Measurements from ENCODE around the gene FRS2. TPM values are rescaled to one million over a fixed set of nuclear protein-coding genes. Genes with fewer than 3 reads are reported as not detected.
"Not testable (repeated sequence)": the region's sequence is repeated elsewhere in the genome, so short reads cannot be mapped to it uniquely, and the experiment has no call there.

Gene FRS2
- total RNA-seq, 1 experiment from 2014 or later: 23.3 TPM

DNA sequence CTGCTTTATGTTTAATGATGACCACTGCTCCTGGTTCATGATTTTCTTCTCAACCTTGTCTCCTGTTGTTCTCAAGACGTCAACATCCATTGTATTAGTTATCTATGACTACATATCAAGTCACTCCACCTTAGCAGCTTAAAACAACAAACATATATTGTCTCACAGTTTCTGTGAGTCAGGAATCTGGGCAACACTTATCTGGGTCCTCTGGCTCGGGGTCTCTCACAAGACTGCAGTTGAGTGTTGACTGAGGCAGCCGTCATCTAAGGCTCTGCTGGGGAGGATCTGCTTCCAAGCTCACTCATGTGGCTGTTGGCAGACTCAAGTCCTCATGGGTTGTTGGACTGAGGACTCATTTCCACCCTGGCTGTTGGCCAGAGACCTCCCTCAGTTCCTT, 27.3 kb upstream of the FRS2 start:
- Histone ChIP-seq H2AFZ (no peak overlapping the region), H3K4me3 (no peak overlapping the region), H3K4me1 (replicated peaks; ENCODE audit: insufficient read depth) (peaks cover 9% of the 10 kb centered on the region; the same call in 1 of the 2 replicates), H4K20me1 (ENCODE audit: insufficient read depth) (no peaks in the 10 kb centered on the region), H3F3A (ENCODE audit: insufficient read depth, low read depth) (no peaks in the 10 kb centered on the region), H3K9me3 (ENCODE audit: insufficient read depth, low read depth) (no peaks in the 10 kb centered on the region), H3K27ac (no peak overlapping the region), H3K79me2 (ENCODE audit: low read depth) (no peaks in the 10 kb centered on the region), H3K27me3 (ENCODE audit: insufficient read depth, low read depth) (no peaks in the 10 kb centered on the region), H3K4me2 (no peak overlapping the region), H3K36me3 (ENCODE audit: low read depth) (no peaks in the 10 kb centered on the region), H3K9me2 (ENCODE audit: insufficient read depth) (no peaks in the 10 kb centered on the region)
- POLR2A ChIA-PET (ENCODE audit: unreplicated experiment): no interaction called here
- intact Hi-C loops (cut with micrococcal nuclease; ENCODE audit: unreplicated experiment): no loop called here
- BruUV-seq (replicated peaks): no TSS peak
- DNase-seq: no peak
- TF ChIP-seq EZH2 (IDR thresholded peaks at IDR 0.05; ENCODE audit: low read depth): no peak
- TF ChIP-seq, protein P1, sequence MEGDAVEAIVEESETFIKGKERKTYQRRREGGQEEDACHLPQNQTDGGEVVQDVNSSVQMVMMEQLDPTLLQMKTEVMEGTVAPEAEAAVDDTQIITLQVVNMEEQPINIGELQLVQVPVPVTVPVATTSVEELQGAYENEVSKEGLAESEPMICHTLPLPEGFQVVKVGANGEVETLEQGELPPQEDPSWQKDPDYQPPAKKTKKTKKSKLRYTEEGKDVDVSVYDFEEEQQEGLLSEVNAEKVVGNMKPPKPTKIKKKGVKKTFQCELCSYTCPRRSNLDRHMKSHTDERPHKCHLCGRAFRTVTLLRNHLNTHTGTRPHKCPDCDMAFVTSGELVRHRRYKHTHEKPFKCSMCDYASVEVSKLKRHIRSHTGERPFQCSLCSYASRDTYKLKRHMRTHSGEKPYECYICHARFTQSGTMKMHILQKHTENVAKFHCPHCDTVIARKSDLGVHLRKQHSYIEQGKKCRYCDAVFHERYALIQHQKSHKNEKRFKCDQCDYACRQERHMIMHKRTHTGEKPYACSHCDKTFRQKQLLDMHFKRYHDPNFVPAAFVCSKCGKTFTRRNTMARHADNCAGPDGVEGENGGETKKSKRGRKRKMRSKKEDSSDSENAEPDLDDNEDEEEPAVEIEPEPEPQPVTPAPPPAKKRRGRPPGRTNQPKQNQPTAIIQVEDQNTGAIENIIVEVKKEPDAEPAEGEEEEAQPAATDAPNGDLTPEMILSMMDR (conservative IDR thresholded peaks at IDR 0.05): no peak
- CTCF ChIA-PET: interaction anchor here (0.7 kb wide), 1 partner anchor 70 kb away, joined by 3 read pairs; no protein-coding TSS in a partner anchor

DNA sequence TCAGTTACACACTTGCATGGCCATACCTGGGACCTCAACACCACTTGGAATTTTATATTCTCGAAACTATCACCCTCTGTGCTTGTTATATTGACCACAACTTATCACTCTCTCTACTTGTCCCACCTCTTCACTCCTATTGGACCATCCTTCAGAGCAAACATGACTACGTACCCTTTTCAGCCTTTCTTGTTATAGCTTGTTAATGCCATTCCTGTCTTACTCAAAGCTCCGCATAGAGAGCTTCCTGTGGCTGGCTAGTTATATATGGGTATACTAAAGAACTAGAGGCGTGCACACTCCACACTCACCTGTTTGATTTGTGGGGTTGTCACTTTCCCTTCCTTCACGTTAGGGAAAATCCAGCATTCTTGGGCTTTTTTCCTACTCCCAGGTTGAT, 26.3 kb upstream of the FRS2 start:
- no peak for DNase-seq
- Histone ChIP-seq H4K20me1 (ENCODE audit: insufficient read depth) (no peaks in the 10 kb centered on the region), H3K4me2 (no peak overlapping the region), H3K9me3 (ENCODE audit: insufficient read depth, low read depth) (no peaks in the 10 kb centered on the region), H2AFZ (no peak overlapping the region), H3K27ac (no peak overlapping the region), H3K79me2 (ENCODE audit: low read depth) (no peaks in the 10 kb centered on the region), H3K27me3 (ENCODE audit: insufficient read depth, low read depth) (no peaks in the 10 kb centered on the region), H3K4me1 (replicated peaks; ENCODE audit: insufficient read depth) (peaks cover 9% of the 10 kb centered on the region; the same call in 1 of the 2 replicates), H3K4me3 (no peak overlapping the region), H3K36me3 (ENCODE audit: low read depth) (no peaks in the 10 kb centered on the region), H3F3A (ENCODE audit: insufficient read depth, low read depth) (no peaks in the 10 kb centered on the region), H3K9me2 (ENCODE audit: insufficient read depth) (no peaks in the 10 kb centered on the region)
- ChIA-PET CTCF (no interaction called here), POLR2A (ENCODE audit: unreplicated experiment) (no interaction called here)
- BruUV-seq (replicated peaks): no TSS peak
- TF ChIP-seq EZH2 (IDR thresholded peaks at IDR 0.05; ENCODE audit: low read depth): no peak
- TF ChIP-seq, protein P1 (conservative IDR thresholded peaks at IDR 0.05): no peak
- intact Hi-C loops (cut with micrococcal nuclease; ENCODE audit: unreplicated experiment): no loop called here

DNA sequence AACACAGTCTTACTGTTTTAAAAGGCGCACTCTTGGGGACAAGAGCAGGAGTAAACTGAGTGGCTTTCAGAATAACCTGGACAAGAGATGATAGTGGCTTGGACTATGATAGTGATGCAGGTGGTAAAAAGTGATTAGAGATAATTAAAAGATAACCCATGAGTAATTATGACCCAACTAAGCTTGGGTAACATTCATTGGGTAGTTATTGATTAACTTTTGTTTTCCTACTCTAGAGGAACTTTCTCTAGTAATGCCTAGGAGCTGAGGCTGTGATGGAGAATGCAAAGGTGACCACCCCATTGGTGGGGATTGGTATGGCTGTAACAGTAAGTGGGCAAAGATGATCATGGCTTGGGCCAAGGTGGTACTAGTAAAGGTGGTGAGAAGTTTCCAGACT, 22.3 kb upstream of the FRS2 start:
- ChIA-PET POLR2A (ENCODE audit: unreplicated experiment) (no interaction called here), CTCF (no interaction called here)
- Histone ChIP-seq H3F3A (ENCODE audit: insufficient read depth, low read depth) (no peaks in the 10 kb centered on the region), H2AFZ (no peak overlapping the region), H3K36me3 (ENCODE audit: low read depth) (no peaks in the 10 kb centered on the region), H4K20me1 (ENCODE audit: insufficient read depth) (no peaks in the 10 kb centered on the region), H3K4me2 (no peak overlapping the region), H3K9me2 (ENCODE audit: insufficient read depth) (no peaks in the 10 kb centered on the region), H3K27ac (no peak overlapping the region), H3K27me3 (ENCODE audit: insufficient read depth, low read depth) (no peaks in the 10 kb centered on the region), H3K4me3 (no peak overlapping the region), H3K9me3 (ENCODE audit: insufficient read depth, low read depth) (no peaks in the 10 kb centered on the region), H3K79me2 (ENCODE audit: low read depth) (no peaks in the 10 kb centered on the region), H3K4me1 (replicated peaks; ENCODE audit: insufficient read depth) (no peaks in the 10 kb centered on the region)
- no TSS peak for BruUV-seq (replicated peaks)
- DNase-seq: no peak
- TF ChIP-seq, protein P1 (conservative IDR thresholded peaks at IDR 0.05): no peak
- TF ChIP-seq EZH2 (IDR thresholded peaks at IDR 0.05; ENCODE audit: low read depth): no peak
- intact Hi-C loops (cut with micrococcal nuclease; ENCODE audit: unreplicated experiment): no loop called here

DNA sequence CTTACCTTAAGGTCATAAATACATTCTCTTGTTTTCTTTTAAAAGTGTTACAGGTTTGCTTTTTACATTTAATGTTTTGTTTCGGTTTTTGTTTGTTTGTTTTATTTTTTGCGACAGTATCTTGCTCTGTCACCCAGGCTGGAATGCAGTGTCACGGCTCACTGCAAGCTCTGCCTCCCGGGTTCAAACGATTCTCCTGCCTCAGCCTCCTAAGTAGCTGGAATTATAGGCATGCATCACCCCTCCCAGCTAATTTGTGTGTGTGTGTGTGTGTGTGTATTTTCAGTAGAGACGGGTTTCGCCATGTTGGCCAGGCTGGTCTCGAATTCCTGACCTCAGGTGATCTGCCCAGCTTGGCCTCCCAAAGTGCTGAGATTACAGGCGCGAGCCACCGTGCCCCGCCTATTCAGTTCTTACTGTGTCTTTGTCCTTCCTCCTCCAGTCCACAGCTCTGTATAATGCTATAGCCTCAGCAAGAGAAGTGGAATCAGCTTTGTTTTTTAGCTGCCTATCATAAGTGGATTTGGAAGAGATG, 17.5 kb upstream of the FRS2 start:
- not testable (repeated sequence) for H3K4me1 ChIP-seq (replicated peaks; ENCODE audit: insufficient read depth)

More for the DNA sequence above, 17.5 kb upstream of the FRS2 start:
- H3K36me3 ChIP-seq (ENCODE audit: low read depth); H3K9me2 ChIP-seq (ENCODE audit: insufficient read depth); DNase-seq; H3K4me2 ChIP-seq; H3K27ac ChIP-seq; CTCF ChIA-PET; H4K20me1 ChIP-seq (ENCODE audit: insufficient read depth); H3K4me3 ChIP-seq; H3F3A ChIP-seq (ENCODE audit: insufficient read depth, low read depth); intact Hi-C loops (cut with micrococcal nuclease; ENCODE audit: unreplicated experiment); POLR2A ChIA-PET (ENCODE audit: unreplicated experiment); H3K9me3 ChIP-seq (ENCODE audit: insufficient read depth, low read depth); H3K27me3 ChIP-seq (ENCODE audit: insufficient read depth, low read depth); H2AFZ ChIP-seq; BruUV-seq (replicated peaks); H3K79me2 ChIP-seq (ENCODE audit: low read depth): not testable (repeated sequence)

Measured in PC-9 (cell line).